Midbrain (tissue), 1 donor: ENCODE measurements around the gene KRTAP10-1.
A peak's percentile ranks its signal among the peaks of the same experiment; 100 is the strongest.
"Not testable (repeated sequence)": the region's sequence is repeated elsewhere in the genome, so short reads cannot be mapped to it uniquely, and the experiment has no call there.

Experiments used
- DNase-seq: peaks from one replicate; lab custom pipeline; 2025; lab: John Stamatoyannopoulos, UW

The KRTAP10-1 gene

DNA sequence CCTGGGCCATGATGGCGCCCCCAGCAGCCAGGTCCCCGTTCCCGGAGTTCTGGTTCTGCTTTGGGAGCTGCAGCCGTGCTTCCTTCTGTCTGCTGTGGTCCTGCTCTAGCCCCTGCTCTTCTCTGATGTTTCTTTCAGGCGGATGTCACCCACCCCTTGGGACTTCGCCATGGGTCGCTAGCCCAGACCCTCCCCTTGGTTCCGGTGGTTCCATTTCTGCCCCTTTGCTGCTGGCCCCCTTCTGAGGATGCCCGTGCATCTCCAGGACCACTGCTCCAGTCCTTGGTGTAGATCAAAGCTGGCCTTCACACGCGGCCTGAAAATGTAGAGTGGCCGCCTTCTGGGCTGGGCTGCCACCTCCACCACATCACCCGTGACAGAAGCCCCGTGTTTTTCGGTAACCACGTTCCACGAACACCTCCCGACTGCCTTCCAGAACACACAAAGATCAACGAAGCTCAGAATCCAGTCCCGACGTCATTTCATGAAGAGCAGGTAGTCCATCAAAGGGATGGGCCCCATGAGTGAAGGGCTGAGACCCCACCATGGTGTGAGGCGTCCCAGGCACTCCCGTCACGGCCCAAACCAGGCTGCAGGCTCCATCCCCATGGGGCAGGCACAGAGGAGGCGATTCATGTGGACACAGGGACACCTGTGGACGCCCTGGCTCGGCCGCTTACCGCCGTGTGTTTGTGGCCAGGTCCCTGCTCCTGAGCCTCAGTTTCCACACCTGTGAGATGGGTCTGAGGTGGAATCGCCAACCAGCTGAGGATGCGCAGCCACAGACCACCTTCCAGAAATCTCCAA is 24.4 kb downstream of the KRTAP10-1 start:
- no peak for DNase-seq

DNA sequence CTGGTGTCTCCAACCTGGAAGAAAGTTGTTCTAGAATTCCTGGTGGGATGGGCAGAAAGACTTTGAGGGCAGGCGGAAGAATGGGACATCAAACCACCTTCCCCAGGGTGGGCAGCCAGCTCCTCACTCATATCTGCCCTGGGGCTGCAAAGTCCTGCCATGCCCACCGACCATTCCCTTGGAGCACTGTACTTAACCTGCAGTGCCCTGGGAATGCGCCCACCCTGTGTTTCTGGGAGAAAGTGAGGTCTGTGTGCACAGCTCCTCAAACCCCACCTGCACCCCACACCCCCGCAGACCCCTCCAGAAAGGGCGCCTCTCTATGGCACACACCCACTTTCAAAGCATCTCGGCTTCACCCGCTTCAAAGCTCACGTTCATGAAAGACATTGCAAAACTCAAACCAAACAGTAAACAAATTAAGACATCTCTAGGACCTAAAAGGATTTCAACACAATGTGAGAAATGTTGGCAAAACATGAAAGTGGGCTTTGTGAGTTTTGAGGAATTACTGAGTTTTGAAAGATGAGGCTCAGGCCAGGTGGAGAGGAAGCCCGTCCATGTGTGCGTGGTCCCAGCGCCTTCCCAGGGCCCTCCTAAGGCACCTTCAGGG is 25.1 kb downstream of the KRTAP10-1 start:
- no peak for DNase-seq

DNA sequence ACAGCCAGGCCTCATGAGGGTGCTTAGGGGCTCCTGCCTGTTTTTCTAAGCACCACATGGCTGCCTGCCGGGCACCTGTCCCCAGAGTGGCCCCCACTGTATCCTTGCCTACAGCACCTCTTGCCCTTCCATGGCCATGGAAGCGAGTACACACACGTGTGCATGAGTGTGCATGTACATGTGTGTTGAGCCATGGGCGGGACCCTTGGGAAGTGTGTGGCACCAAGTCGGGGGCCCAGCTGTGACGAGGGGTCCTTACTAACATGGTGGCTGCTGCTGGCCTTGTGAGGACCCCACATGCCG is 25.8 kb downstream of the KRTAP10-1 start:
- DNase-seq, result no peak

DNA sequence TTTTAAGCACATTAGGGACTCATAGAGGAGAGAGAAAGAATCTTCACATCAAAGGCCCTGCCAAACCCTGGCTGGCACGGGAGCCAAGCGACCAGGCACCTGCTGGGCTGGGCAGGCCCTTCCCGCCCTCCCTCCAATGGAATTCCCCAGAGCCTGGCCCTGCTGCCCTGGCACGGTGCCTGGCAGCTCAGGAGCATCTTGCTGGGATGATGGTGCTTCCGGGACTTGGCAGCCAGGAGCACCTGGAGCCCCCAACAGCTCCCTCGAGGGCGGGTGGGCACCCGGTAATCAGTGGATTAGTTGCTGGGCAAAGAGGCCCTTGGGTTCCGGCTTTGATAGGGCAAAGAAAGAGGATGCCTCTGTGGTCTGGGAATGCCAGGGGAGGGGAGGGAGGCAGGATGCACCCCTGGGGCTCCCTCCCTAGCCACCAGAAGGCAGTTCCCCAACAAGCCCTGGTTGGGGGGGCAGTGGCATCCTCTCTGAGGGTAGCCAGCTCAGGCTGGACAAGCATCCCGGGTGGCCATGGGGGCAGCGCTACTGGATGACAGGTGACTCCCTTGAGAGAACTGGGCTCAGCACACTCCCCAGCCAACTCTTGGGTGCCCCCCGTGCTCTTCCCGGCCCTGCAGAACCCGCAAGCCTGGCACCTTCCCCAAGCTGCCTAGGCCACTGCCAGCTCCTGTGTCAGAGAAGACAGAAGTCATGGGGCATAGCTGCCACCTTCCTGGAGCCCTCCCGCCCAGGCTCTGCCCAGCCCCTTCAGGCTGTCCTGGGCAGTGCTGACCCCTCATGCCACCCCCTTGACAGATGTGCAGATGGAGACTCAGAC is 26.4 kb downstream of the KRTAP10-1 start:
- DNase-seq, result no peak

GRCh38 chr21:44512496-44513388 is 27.3 kb downstream of the KRTAP10-1 start:
- DNase-seq, result no peak

GRCh38 chr21:44511938-44512275 is 28.1 kb downstream of the KRTAP10-1 start:
- no peak for DNase-seq

GRCh38 chr21:44511219-44511937 is 28.6 kb downstream of the KRTAP10-1 start:
- DNase-seq, result no peak

- peak; percentile 14 for DNase-seq
Measured at GRCh38 chr21:44510508-44511218, 29.3 kb downstream of the KRTAP10-1 start.

GRCh38 chr21:44510109-44510507 is 29.9 kb downstream of the KRTAP10-1 start:
- DNase-seq, result no peak

DNA sequence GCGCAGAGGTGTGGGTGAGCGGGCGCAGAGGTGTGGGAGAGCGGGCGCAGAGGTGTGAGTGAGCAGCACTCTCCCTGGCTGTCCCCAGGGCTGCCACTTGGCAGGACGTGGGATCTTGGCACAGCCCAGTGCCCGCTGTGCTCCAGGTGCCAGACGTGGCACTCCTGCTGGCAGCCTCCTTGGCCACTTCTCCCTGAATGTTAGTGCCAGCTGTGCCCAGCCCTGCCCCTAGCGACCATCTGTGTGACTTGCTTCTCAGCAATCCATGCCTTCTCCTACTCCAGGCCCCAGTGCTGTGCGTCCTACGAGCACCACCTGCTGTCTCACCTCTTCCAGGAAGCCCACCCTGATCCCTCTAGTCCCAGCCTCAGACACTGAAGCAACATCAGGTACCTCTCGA is 30.5 kb downstream of the KRTAP10-1 start:
- peak; percentile 13 for DNase-seq

GRCh38 chr21:44508711-44509445 is 31.1 kb downstream of the KRTAP10-1 start:
- no peak for DNase-seq

DNA sequence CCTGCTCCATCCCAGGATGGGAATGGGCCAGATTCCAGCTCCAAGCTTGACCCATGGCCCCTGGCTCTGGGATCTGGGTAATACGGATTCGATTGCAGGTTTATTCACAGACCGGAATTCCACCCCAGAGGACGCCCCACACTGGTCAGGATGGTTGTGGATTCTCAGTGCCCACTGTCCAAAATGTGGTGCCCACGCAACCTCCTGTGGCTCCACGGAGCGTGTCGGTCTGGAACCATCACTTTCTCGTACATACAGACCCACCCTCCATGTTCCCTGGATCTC is 31.6 kb downstream of the KRTAP10-1 start:
- no peak for DNase-seq

GRCh38 chr21:44507673-44508425 is 32.1 kb downstream of the KRTAP10-1 start:
- no peak for DNase-seq

DNA sequence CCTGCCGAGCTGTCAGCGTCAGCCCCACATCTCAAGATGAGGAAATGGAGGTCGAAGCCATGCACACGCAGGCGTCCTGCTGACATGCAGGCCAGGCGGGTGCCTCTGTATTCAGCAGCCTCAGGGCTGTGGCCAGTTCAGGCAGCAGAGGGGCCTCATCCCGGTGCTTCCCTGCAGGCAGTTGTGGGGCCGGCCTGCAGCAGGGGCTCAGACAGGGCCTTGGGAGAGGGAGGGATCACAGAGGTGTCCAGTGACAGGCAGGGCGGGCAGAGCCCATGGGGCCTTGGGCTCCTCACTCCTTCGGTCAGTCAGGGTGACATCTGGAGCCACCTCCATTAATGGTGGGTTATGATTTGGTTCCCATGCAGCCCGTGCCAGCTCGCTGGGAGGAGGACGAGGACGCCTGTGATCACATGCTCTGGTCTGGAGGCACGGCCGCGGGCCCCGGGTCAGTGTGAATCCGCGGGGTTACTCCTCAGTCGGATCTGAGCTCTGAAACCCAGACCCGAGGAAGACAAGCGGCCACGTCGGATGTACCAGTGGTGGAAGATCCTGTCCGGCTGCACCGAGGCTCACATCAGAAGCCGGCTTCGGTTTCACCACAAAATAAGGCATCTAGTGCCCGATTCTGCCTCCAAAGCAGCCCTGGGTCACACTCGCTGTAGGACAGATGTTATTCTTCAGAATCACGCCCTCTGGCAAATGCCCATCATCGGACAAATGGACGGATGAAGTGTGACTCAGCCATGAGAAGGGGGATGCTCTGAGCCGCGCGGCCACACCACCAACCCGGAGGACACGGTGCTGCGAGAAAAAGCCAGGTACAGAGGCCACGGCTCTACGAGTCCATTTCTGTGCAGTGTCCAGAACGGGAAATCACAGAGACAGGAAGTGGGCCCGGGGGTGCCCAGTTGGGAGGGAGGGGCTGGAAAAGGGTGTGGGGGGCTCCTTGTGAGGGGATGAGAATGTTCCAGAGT is 33.4 kb downstream of the KRTAP10-1 start:
- DNase-seq, result no peak

DNA sequence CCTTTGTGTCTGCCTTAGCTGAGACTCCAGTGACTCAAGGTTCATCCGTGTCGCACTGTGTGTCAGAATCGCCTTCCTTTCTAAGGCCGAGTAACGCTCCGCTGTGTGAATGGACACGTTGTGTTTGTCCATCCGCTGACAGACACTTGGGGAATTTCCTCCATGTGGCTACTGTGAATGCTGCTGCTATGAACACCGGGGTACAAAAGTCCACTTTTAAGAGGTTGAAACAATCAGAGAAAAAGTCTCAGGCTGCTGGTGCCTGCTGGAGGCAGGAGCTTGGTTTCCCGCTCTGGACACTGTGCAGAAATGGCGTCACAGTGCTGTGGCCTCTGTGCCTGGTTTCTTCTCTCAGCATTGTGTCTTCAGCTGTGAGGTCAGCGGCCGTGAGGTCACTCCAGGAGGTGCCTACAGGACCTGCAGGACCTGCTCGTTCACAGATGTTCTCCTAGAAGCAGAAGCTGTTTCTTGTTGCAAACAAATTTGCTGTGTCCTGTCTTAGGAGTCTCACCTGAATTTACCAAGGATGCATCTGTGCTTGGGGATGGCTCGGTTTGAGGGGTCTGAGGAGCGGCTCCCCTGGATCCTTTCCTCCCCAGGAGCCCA is 34.2 kb downstream of the KRTAP10-1 start:
- no peak for DNase-seq

- no peak for DNase-seq
Measured at GRCh38 chr21:44503901-44504399, 36.0 kb downstream of the KRTAP10-1 start.

DNA sequence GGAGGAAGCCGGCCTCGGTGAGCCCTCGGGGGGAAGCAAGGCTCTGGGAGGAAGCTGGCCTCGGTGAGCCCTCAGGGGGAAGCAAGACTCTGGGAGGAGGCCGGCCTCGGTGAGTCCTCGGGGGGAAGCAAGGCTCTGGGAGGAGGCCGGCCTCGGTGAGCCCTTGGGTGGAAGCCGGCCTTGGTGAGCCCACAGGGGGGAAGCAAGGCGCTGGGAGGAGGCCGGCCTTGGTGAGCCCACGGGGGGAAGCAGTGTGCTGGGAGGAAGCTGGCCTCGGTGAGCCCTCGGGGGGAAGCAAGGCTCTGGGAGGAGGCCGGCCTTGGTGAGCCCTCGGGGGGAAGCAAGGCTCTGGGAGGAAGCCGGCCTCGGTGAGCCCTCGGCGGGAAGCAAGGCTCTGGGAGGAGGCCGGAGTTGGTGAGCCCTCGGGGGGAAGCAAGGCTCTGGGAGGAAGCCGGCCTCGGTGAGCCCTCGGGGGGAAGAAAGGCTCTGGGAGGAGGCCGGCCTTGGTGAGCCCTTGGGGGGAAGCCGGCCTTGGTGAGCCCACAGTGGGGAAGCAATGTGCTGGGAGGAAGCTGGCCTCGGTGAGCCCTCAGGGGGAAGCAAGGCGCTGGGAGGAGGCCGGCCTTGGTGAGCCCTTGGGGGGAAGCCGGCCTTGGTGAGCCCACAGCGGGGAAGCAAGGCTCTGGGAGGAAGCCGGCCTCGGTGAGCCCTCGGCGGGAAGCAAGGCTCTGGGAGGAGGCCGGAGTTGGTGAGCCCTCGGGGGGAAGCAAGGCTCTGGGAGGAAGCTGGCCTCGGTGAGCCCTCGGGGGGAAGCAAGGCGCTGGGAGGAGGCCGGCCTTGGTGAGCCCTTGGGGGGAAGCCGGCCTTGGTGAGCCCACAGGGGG is 36.7 kb downstream of the KRTAP10-1 start:
- DNase-seq, result not testable (repeated sequence)
